Bronchial epithelial cell (primary cell): ENCODE measurements around the gene DARS1. TPM values are rescaled to one million over a fixed set of nuclear protein-coding genes. Genes with fewer than 3 reads are reported as not detected.

Experiments used
- DNase-seq: peaks from one replicate; pipeline ENCODE4 v3.0.0-alpha.2; 2010; ENCODE audit warnings: low read depth
- FAIRE-seq: peaks from 2 replicates; lab custom pipeline; 2011; peaks lifted over from hg19 to GRCh38; lab: Jason Lieb, UNC
- H3K27me3 ChIP-seq: 2 replicates; pipeline ENCODE4 v1.5.1; 2011; ENCODE audit warnings: low read length; ENCODE audit not compliant: control insufficient read depth, insufficient read depth
- H3K36me3 ChIP-seq: 2 replicates; pipeline ENCODE4 v1.5.1; 2011; ENCODE audit warnings: low read length; ENCODE audit not compliant: control insufficient read depth, insufficient read depth
- H3K4me3 ChIP-seq: 2 replicates; pipeline ENCODE4 v1.5.1; 2011; ENCODE audit warnings: mild to moderate bottlenecking, low read depth, low read length, control low read depth
- CTCF ChIP-seq: IDR thresholded peaks from 2 replicates; pipeline ENCODE4 v1.5.1; 2011; ENCODE audit warnings: mild to moderate bottlenecking, moderate library complexity, low read length, control low read depth, inconsistent platforms; ENCODE audit not compliant: insufficient read depth, severe bottlenecking
- total RNA-seq: library from RNA; depleted of rRNA; stranded (reverse); fragments of >200 nt; gene quantifications from 2 replicates; pipeline ENCODE4 v1.2.1, GENCODE V29; 2014

Gene DARS1
- total RNA-seq, 1 donor from 2014 or later, result 111 TPM

- H3K4me3 ChIP-seq, result no peak overlapping the region
- no peak for DNase-seq
Measured at GRCh38 chr2:135948141-135948540, 37.3 kb downstream of the DARS1 start.

GRCh38 chr2:135947483-135947882 lies 37.9 kb downstream of the DARS1 start:
- H3K4me3 ChIP-seq, result no peak overlapping the region
- no peaks in the 10 kb centered on the region for H3K27me3 ChIP-seq
- TF ChIP-seq CTCF, result no peak
- FAIRE-seq, result no peak
- peaks cover 6% of the 10 kb centered on the region for H3K36me3 ChIP-seq
- no peak for DNase-seq

More at GRCh38 chr2:135948141-135948540, 37.3 kb downstream of the DARS1 start:
- Histone ChIP-seq H3K27me3 (no peaks in the 10 kb centered on the region), H3K36me3 (peaks cover 2% of the 10 kb centered on the region)
- no peak for TF ChIP-seq CTCF
- no peak for FAIRE-seq

DNA sequence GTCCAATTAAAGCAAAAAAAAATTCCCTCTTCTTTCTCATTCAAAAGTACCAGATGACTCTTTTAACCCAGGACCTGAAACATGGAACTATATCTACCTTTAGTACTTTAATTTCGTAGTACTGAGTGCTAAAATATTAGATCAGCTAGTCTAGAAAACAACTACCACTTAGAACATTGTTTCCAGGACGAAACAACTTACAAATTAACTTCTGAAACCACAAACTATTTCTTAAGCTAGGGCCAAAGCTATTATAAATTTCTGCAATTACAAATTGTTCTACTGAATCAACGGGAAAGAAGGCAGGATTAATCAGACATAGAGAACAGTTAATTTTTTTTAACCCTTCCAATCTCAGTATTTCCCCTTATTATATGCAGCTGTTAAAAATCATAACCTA lies 39.9 kb downstream of the DARS1 start:
- no peak for FAIRE-seq
- DNase-seq, result no peak
- peaks cover 6% of the 10 kb centered on the region for H3K36me3 ChIP-seq
- no peak for TF ChIP-seq CTCF
- no peaks in the 10 kb centered on the region for H3K27me3 ChIP-seq
- H3K4me3 ChIP-seq, result no peak overlapping the region

GRCh38 chr2:135944625-135945024 lies 40.8 kb downstream of the DARS1 start:
- FAIRE-seq (no peak), DNase-seq (no peak)
- TF ChIP-seq CTCF, result no peak
- Histone ChIP-seq H3K36me3 (peaks cover 6% of the 10 kb centered on the region), H3K27me3 (no peaks in the 10 kb centered on the region), H3K4me3 (no peak overlapping the region)

GRCh38 chr2:135942936-135943688 lies 42.3 kb downstream of the DARS1 start:
- DNase-seq (no peak), FAIRE-seq (no peak)
- no peak overlapping the region for H3K4me3 ChIP-seq
- no peak for TF ChIP-seq CTCF
- no peaks in the 10 kb centered on the region for H3K27me3 ChIP-seq
- H3K36me3 ChIP-seq, result peaks cover 6% of the 10 kb centered on the region

DNA sequence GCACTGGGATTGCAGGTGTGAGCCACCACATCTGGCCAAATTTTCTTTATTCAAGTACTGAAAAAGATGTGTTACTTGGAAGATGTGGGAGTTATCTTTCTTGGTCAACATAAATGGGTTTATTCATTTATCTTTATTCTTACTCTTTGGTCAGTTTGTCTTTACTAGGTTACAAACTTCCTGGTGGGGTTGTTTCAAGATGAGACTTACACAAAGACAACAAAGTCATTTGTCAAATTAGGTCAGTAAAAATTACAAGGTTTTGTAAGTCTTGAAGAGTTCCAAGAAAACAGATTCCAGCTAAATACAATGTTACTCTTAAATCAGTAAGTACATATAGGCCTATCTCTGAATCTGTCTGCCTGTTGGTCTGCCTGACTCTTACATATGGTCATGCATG lies 48.9 kb downstream of the DARS1 start:
- Histone ChIP-seq H3K36me3 (peaks cover 3% of the 10 kb centered on the region), H3K4me3 (no peak overlapping the region), H3K27me3 (no peaks in the 10 kb centered on the region)
- FAIRE-seq (no peak), DNase-seq (no peak)
- no peak for TF ChIP-seq CTCF
